Gastrocnemius medialis (tissue), 4 donors: ENCODE data around the gene PGPEP1.

Experiments used
- POLR2A ChIP-seq, 2 donors: fragments of 450-650 bp; IDR thresholded peaks; one replicate each; pipeline ENCODE4 v1.6.1; 2017; ENCODE audit warnings: antibody characterized with exemption in 2 of 2, mild to moderate bottlenecking in 2 of 2, moderate library complexity in 2 of 2
- TF ChIP-seq, protein P1 (sequence below), 5 experiments: fragments of 450-650 bp in 3 of 5; fragments of 200-600 bp in 2 of 5; sonication (generic) in 2 of 5; IDR thresholded peaks in 4 of 5; conservative IDR thresholded peaks in 1 of 5; 1 replicate in 4 of 5; 2 replicates in 1 of 5; pipeline ENCODE4 v1.5.1; 2016 to 2019; ENCODE audit warnings: antibody characterized with exemption in 5 of 5, mild to moderate bottlenecking in 3 of 5, moderate library complexity in 3 of 5

DNA sequence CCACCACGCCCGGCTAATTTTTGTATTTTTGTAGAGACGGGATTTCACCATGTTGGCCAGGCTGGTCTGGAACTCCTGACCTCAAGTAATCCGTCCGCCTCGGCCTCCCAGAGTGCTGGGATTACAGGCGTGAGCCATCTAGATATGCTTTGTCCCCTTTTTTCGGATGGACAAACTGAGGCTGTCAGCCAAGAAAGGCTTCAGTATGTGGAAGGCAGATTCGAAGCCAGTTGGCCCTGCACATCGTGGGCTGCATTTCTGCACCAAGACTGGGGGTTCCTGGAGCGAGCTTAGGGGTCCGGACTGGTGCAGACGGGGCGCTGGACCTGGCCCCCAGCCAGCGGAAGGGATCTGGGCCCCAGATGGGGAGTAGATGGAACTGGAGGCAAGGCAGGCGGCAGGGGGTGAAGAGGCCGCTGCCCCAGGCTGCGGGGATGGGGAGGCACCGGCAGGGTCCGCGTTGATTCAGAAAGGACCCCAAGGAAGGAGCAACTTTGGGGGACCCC lies 49.3 kb upstream of the PGPEP1 start:
- TF ChIP-seq, protein P1, sequence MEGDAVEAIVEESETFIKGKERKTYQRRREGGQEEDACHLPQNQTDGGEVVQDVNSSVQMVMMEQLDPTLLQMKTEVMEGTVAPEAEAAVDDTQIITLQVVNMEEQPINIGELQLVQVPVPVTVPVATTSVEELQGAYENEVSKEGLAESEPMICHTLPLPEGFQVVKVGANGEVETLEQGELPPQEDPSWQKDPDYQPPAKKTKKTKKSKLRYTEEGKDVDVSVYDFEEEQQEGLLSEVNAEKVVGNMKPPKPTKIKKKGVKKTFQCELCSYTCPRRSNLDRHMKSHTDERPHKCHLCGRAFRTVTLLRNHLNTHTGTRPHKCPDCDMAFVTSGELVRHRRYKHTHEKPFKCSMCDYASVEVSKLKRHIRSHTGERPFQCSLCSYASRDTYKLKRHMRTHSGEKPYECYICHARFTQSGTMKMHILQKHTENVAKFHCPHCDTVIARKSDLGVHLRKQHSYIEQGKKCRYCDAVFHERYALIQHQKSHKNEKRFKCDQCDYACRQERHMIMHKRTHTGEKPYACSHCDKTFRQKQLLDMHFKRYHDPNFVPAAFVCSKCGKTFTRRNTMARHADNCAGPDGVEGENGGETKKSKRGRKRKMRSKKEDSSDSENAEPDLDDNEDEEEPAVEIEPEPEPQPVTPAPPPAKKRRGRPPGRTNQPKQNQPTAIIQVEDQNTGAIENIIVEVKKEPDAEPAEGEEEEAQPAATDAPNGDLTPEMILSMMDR (IDR thresholded peaks at IDR 0.05 in 4 of 5, conservative IDR thresholded peaks at IDR 0.05 in 1 of 5): no peak
- no peak for TF ChIP-seq POLR2A (IDR thresholded peaks at IDR 0.05)
